Neural progenitor cell (in vitro differentiated cells): ENCODE data around the gene SLC6A17. TPM values are rescaled to one million over a fixed set of nuclear protein-coding genes. Genes with fewer than 3 reads are reported as not detected.

ENCODE experiments used
- DNase-seq: peaks from one replicate; pipeline ENCODE4 v3.0.0-alpha.2; 2016; ENCODE audit warnings: low spot score
- H2AFZ ChIP-seq: fragments of 200-600 bp; sonication (generic); replicated peaks from 2 replicates; pipeline ENCODE4 v1.6.1; 2016; ENCODE audit warnings: antibody characterized with exemption
- H3F3A ChIP-seq: fragments of 200-600 bp; sonication (generic); 2 replicates; pipeline ENCODE4 v1.6.1; 2016; ENCODE audit warnings: antibody characterized with exemption, low read depth
- H3K27ac ChIP-seq: fragments of 200-600 bp; sonication (generic); 2 replicates; pipeline ENCODE4 v1.5.1; 2016; ENCODE audit warnings: mild to moderate bottlenecking
- H3K27me3 ChIP-seq: fragments of 200-600 bp; sonication (generic); 2 replicates; pipeline ENCODE4 v1.6.1; 2016; ENCODE audit warnings: mild to moderate bottlenecking, moderate library complexity
- H3K36me3 ChIP-seq: fragments of 200-600 bp; sonication (generic); 2 replicates; pipeline ENCODE4 v1.5.1; 2016
- H3K4me1 ChIP-seq: fragments of 200-600 bp; sonication (generic); 2 replicates; pipeline ENCODE4 v1.6.1; 2016; ENCODE audit warnings: mixed run types
- H3K4me2 ChIP-seq: fragments of 200-600 bp; sonication (generic); 2 replicates; pipeline ENCODE4 v1.6.1; 2016
- H3K4me3 ChIP-seq: fragments of 200-600 bp; sonication (generic); 2 replicates; pipeline ENCODE4 v1.5.1; 2016
- H3K79me2 ChIP-seq: fragments of 200-600 bp; sonication (generic); 2 replicates; pipeline ENCODE4 v1.6.1; 2016; ENCODE audit warnings: low read depth
- H3K9ac ChIP-seq: fragments of 200-600 bp; sonication (generic); 2 replicates; pipeline ENCODE4 v1.6.1; 2016
- H3K9me3 ChIP-seq: fragments of 200-600 bp; sonication (generic); 2 replicates; pipeline ENCODE4 v1.5.1; 2016; ENCODE audit warnings: low read depth
- H4K20me1 ChIP-seq: fragments of 200-600 bp; sonication (generic); 2 replicates; pipeline ENCODE4 v1.6.1; 2016; ENCODE audit warnings: low read depth
- H3K27ac Mint-ChIP-seq: 3 replicates; pipeline ENCODE4 v1.8.0; 2021; ENCODE audit warnings: mixed read lengths
- H3K27me3 Mint-ChIP-seq: 2 replicates; pipeline ENCODE4 v1.8.0; 2022; ENCODE audit warnings: low read depth, mild to moderate bottlenecking, inconsistent platforms, moderate library complexity, mixed read lengths; ENCODE audit not compliant: insufficient read depth
- H3K36me3 Mint-ChIP-seq: 3 replicates; pipeline ENCODE4 v1.8.0; 2021; ENCODE audit warnings: mixed read lengths
- H3K4me1 Mint-ChIP-seq: 3 replicates; pipeline ENCODE4 v1.8.0; 2021; ENCODE audit warnings: mixed read lengths
- H3K4me3 Mint-ChIP-seq: 3 replicates; pipeline ENCODE4 v1.8.0; 2021; ENCODE audit warnings: mild to moderate bottlenecking, moderate library complexity, mixed read lengths
- H3K9me3 Mint-ChIP-seq: 3 replicates; pipeline ENCODE4 v1.8.0; 2020; ENCODE audit warnings: mixed read lengths
- EZH2 ChIP-seq: fragments of 200-600 bp; sonication (generic); IDR thresholded peaks from 2 replicates; pipeline ENCODE4 v1.6.1; 2017; ENCODE audit warnings: antibody characterized with exemption, mild to moderate bottlenecking, moderate library complexity
- EZH2phosphoT487 ChIP-seq: fragments of 200-600 bp; sonication (generic); IDR thresholded peaks from 2 replicates; pipeline ENCODE4 v1.6.1; 2017; ENCODE audit warnings: antibody characterized with exemption
- total RNA-seq: library from RNA; depleted of rRNA; stranded (reverse); fragments of >200 nt; gene quantifications from 2 replicates; pipeline ENCODE4 v1.2.3, GENCODE V29; 2015; ENCODE audit warnings: low replicate concordance
- TF ChIP-seq, protein P1 (sequence below): fragments of 200-600 bp; sonication (generic); IDR thresholded peaks from 2 replicates; pipeline ENCODE4 v1.5.1; 2017; ENCODE audit warnings: antibody characterized with exemption, mild to moderate bottlenecking

The SLC6A17 gene
- total RNA-seq, 1 donor from 2014 or later: not detected

GRCh38 chr1:110196917-110197765, 46.8 kb downstream of the SLC6A17 start:
- Mint-ChIP-seq H3K4me1 (peaks cover 5% of the 10 kb centered on the region), H3K9me3 (no peaks in the 10 kb centered on the region), H3K27ac (peak overlapping the region; percentile 12), H3K27me3 (peaks cover 4% of the 10 kb centered on the region), H3K36me3 (no peaks in the 10 kb centered on the region), H3K4me3 (no peak overlapping the region)
- no peak overlapping the region for H3K4me2 ChIP-seq
- no peak overlapping the region for H3K27ac ChIP-seq
- H2AFZ ChIP-seq: no peak overlapping the region
- DNase-seq: peak; percentile 70
- H3F3A ChIP-seq: no peaks in the 10 kb centered on the region
- no peak overlapping the region for H3K9ac ChIP-seq
- no peaks in the 10 kb centered on the region for H3K36me3 ChIP-seq
- H3K4me3 ChIP-seq: no peak overlapping the region
- H3K27me3 ChIP-seq: no peaks in the 10 kb centered on the region
- H3K79me2 ChIP-seq: no peaks in the 10 kb centered on the region
- TF ChIP-seq EZH2: no peak
- no peak for TF ChIP-seq EZH2phosphoT487
- TF ChIP-seq, protein P1, sequence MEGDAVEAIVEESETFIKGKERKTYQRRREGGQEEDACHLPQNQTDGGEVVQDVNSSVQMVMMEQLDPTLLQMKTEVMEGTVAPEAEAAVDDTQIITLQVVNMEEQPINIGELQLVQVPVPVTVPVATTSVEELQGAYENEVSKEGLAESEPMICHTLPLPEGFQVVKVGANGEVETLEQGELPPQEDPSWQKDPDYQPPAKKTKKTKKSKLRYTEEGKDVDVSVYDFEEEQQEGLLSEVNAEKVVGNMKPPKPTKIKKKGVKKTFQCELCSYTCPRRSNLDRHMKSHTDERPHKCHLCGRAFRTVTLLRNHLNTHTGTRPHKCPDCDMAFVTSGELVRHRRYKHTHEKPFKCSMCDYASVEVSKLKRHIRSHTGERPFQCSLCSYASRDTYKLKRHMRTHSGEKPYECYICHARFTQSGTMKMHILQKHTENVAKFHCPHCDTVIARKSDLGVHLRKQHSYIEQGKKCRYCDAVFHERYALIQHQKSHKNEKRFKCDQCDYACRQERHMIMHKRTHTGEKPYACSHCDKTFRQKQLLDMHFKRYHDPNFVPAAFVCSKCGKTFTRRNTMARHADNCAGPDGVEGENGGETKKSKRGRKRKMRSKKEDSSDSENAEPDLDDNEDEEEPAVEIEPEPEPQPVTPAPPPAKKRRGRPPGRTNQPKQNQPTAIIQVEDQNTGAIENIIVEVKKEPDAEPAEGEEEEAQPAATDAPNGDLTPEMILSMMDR: peak; percentile 92
- H4K20me1 ChIP-seq: no peaks in the 10 kb centered on the region
- H3K4me1 ChIP-seq: no peaks in the 10 kb centered on the region
- no peaks in the 10 kb centered on the region for H3K9me3 ChIP-seq

GRCh38 chr1:110197905-110198629, 47.8 kb downstream of the SLC6A17 start:
- no peak overlapping the region for H3K9ac ChIP-seq
- DNase-seq: no peak
- H3K9me3 ChIP-seq: no peaks in the 10 kb centered on the region
- H3K36me3 Mint-ChIP-seq: no peaks in the 10 kb centered on the region
- H3K36me3 ChIP-seq: no peaks in the 10 kb centered on the region
- H3K9me3 Mint-ChIP-seq: no peaks in the 10 kb centered on the region
- H3K4me2 ChIP-seq: no peak overlapping the region
- peaks cover 5% of the 10 kb centered on the region for H3K4me1 Mint-ChIP-seq
- TF ChIP-seq, protein P1: no peak
- no peak for TF ChIP-seq EZH2
- no peak for TF ChIP-seq EZH2phosphoT487
- H3F3A ChIP-seq: no peaks in the 10 kb centered on the region
- H3K4me3 ChIP-seq: no peak overlapping the region
- no peak overlapping the region for H3K27ac Mint-ChIP-seq
- H3K4me1 ChIP-seq: no peaks in the 10 kb centered on the region
- H4K20me1 ChIP-seq: no peaks in the 10 kb centered on the region
- H2AFZ ChIP-seq: no peak overlapping the region
- H3K27me3 Mint-ChIP-seq: peaks cover 4% of the 10 kb centered on the region
- H3K79me2 ChIP-seq: no peaks in the 10 kb centered on the region
- H3K27me3 ChIP-seq: no peaks in the 10 kb centered on the region
- no peak overlapping the region for H3K27ac ChIP-seq
- no peak overlapping the region for H3K4me3 Mint-ChIP-seq

- Histone ChIP-seq H3K27ac (no peak overlapping the region), H3K9me3 (no peaks in the 10 kb centered on the region), H3K27me3 (no peaks in the 10 kb centered on the region), H3K4me2 (no peak overlapping the region), H3K4me1 (no peaks in the 10 kb centered on the region), H3F3A (no peaks in the 10 kb centered on the region), H3K9ac (no peak overlapping the region), H4K20me1 (no peaks in the 10 kb centered on the region), H3K36me3 (no peaks in the 10 kb centered on the region), H3K4me3 (no peak overlapping the region), H2AFZ (no peak overlapping the region), H3K79me2 (no peaks in the 10 kb centered on the region)
- H3K27me3 Mint-ChIP-seq: peaks cover 4% of the 10 kb centered on the region
- no peak overlapping the region for H3K4me3 Mint-ChIP-seq
- no peak overlapping the region for H3K27ac Mint-ChIP-seq
- TF ChIP-seq EZH2phosphoT487 (no peak), EZH2 (no peak)
- TF ChIP-seq, protein P1: no peak
- no peaks in the 10 kb centered on the region for H3K36me3 Mint-ChIP-seq
- H3K4me1 Mint-ChIP-seq: peaks cover 5% of the 10 kb centered on the region
- H3K9me3 Mint-ChIP-seq: no peaks in the 10 kb centered on the region
- DNase-seq: no peak
Observed at GRCh38 chr1:110198746-110199145, 48.5 kb downstream of the SLC6A17 start.
